GM21786 (cell line): Measurements from ENCODE around the gene FOXK1.
"Not testable (repeated sequence)": the region's sequence is repeated elsewhere in the genome, so short reads cannot be mapped to it uniquely, and the experiment has no call there.

ENCODE experiments used
- ATAC-seq: cut with Tn5 transposase; IDR thresholded peaks from one replicate; pipeline ENCODE4 v1.9.1; 2021; ENCODE audit not compliant: unreplicated experiment

The FOXK1 gene

DNA sequence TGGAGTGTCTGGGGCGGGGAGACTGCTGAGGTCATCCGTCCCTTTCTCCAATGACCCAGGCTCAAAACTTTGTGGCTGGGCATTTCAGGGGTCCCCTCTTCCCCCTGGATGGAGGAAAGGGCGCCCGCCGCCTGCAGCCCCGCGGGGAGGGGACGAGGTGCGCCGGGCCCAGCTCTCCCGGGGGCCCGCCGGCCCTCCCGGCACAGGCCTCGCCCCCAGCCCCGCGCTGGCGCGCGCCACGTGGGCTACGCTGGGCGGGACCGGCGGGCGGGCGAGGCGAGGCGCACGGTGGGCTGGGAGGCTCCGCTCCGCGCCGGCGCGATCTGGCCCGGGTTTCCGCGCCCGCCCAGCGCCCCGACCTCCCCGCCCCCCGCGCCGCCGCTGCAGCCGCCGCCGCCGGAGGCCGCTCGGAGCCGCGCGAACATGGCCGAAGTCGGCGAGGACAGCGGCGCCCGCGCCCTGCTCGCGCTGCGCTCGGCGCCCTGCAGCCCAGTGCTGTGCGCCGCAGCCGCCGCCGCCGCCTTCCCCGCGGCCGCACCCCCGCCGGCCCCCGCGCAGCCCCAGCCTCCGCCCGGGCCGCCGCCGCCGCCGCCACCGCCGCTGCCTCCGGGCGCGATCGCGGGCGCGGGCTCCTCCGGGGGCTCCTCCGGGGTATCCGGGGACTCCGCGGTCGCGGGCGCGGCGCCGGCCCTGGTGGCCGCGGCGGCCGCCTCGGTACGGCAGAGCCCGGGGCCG, at the start of gene FOXK1:
Gene FOXK1 (plus strand): TSS at position 410 of the 735 bp plus-strand sequence. CDS start 14 bp downstream, at position 424.
- peak; percentile 53 for ATAC-seq

DNA sequence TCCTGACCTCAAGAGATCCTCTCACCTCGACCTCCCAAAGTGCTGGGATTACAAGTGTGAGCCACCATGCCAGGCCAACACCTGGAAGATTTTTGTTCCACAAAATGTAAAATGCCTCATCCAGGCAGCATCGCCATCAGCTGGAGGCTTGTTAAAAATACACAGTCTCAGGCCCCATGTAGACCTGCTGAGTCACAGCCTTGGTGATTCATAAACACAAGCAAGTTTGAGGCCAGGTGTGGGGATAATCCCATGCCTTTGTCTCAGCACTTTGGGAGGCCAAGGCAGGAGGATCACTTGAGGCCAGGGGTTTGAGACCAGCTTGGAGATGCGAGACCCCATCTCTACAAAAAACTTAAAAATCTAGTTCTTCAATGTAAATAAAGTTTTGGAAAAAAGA, 49.1 kb upstream of the FOXK1 start:
- ATAC-seq, result no peak

DNA sequence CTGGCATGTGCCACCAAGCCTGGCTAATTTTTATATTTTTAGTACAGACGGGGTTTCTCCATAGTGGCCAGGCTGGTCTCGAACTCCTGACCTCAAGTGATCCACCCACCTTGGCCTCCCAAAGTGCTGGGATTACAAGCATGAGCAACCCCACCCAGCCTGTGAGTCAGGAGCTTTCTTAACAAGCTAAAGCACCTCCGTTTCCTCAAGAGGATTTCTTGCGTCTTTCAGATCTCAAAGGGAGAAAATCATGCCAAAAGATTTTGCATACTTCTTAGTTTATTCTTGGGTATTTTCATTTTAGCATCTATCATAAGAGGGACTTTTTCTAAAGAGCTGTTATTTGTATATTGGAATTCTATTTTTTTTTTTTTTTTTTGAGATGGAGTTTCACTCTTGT, 47.9 kb upstream of the FOXK1 start:
- ATAC-seq, result no peak

DNA sequence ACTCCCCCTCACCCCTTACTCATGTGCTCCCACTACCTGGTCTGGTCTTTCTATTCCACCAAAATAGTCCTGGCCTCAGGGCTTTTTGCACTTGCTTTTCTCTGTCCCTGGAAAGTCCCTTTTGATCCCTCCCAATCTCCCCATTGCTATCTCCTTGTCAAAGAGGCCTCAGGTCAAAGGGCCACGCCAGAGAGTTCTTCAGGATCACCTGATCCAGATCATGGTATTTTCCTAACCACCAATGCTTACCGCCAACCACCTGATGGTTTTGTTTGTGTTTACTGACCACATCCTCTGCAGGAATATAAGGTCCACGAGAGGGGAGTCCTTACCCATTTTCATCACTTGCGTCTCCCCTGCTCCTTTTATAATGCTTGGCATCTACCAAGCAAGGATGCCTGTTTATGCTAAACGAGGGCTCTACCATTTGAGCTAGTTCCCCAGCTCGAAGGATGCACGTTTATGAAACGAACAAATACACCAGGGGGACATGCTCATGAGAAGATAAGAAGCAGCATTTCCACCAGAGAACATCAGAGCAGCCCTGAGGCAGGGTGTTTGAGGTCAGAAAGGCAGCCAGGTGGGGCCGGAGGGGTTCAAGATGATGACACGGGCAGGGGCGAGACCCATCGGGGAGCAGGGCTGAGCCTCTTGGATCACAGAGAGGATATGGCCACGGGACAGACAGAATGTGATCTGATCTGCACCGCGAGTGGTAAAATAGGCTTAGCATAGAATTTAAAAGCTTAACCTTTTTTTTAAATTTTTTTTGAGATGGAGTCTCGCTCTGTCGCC, 43.1 kb upstream of the FOXK1 start:
- no peak for ATAC-seq

DNA sequence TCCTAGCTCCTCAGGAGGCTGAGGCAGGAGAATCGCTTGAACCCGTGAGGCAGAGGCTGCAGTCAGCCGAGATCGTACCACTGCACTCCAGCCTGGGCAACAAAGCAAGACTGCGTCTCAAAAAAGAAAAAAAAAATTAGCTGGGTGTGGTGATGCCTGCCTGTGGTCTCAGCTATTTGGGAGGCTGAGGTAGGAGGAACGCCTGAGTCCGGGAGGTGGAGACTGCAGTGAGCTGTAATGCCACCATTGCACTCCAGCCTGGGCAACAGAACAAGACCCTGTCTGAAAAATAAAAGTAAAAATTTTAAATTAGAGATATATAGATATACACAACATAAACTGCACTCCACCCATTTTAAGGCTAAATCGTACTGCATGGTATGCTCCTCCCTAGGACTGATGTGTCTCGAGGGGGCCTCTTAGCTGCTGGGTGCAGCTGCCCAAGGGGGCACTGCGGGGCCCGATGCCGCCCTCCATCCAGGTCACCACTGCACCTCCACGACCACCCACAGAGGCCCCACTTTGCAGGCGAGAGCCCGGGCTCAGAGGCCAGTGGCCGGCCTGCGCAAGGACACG, 40.9 kb upstream of the FOXK1 start:
- no peak for ATAC-seq

DNA sequence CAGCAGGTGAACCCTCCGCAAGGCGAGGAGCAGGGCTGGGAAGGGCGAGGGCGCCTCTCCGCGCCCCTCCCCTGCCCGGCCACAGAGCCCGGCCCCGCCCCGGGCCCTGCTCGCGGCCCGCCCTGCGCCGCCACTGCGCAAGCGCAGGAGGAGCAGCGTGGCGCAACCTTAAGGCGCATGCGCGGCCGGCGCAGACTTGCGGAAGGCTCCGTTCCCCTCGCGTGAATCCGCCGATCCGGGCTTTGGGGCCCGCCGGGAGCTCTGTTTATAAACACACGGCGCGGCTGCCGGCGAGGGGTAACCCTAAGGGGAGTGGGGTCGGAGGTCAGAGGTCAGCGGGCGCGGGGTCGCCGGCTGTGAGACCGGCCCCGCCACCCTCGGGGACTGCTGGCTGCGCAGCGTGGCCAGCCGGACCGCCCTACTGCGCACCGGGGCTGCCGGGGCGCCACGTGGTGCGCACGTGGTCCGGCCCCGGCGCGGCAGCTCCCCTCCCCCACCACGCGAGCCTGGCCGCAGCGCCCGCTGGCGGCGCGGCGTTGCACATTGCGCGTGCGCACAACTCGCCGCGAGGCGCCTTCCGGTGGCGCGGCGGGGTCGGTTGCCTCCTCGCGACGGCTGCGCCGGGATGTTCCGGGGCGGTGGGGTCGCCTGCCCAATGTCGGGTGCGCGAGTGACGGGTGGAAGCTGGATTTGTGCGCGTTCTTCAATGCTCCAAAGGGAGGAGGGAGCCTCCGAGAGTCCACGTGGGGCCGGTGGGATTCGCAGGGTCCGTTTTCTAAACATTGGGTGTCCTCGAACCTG, 40.2 kb upstream of the FOXK1 start:
- ATAC-seq, result peak; percentile 82

DNA sequence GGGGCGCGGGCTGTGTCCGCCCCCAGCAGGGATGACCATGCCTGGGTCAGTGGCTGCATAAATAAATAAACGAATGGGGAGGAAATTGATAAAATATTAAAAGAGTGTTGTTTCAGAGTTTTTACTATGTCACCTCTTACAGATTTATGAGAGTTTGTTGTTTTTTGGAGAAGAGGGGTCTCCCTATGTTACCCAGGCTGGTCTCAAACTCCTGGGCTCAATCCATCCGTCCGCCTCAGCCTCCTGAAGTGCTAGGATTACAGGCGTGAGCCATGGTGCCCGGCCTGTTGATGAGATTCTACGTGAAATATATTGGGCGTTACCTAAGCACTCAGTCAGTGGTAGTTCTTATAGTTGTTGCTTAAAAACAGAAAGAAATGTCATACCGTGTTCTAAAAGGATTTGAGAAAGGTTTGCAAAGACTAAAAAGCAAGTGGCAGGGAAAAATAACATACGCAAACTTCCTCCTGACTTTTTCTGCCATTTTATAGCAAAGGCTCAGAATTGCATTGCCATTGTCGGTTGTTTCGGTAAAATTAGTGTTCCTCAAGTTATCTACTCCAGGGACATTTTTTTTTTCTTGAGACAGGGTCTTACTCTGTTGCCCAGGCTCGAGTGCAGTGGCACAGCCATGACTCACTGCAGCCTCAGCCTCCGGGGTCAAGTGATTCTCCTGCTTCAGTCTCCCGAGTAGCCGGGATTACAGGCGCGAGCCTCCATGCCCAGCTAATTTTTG, 39.5 kb upstream of the FOXK1 start:
- no peak for ATAC-seq

DNA sequence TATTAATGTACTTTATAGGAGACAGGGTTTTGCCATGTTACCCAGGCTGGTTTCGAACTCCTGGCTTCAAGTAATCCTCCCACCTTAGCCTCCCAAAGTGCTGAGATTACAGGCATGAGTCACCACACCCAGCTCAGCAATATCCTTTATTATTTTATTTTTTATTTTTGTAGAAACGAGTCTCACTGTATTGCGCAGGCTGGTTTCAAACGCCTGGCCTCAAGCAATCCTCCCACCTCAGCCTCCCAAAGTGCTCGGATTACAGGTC, 39.0 kb upstream of the FOXK1 start:
- ATAC-seq, result not testable (repeated sequence)

DNA sequence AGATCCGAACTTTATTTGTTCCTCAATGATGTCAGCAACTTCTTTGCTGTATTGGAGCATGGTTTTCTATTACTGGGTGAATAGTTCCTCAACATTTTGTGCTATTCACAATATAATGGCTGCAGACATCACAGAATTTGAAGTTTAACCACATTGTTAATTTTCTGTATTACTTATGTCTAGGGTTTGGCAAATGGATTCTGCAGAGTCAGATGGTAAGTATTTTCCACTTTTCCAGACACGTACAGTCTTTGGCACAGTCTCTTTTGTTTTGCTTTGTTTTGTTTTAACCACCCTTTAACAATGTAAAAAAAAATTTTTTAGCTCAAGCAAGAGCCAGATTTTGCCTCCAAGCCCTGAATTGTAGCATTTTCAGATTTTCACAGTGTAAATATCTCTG, 36.8 kb upstream of the FOXK1 start:
- ATAC-seq, result no peak

DNA sequence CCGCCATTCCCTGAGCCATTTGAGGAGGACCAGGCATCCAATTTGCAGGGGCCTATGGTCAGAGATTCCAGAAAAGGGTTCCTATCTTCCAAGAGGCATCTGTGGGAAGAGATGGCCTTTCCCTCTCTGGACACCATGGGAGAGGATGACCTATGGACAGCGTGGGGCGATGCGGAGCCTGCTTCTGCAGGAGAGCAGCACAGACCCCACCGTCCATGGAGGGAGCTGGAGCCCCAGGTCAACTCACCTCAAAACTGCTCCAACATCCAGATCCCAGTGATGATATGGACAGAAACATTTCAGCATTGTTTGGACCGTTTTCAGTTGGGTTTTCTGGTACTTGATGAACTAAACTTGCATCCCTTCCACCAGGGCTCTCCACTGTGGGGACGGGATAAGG, 34.0 kb upstream of the FOXK1 start:
- no peak for ATAC-seq

DNA sequence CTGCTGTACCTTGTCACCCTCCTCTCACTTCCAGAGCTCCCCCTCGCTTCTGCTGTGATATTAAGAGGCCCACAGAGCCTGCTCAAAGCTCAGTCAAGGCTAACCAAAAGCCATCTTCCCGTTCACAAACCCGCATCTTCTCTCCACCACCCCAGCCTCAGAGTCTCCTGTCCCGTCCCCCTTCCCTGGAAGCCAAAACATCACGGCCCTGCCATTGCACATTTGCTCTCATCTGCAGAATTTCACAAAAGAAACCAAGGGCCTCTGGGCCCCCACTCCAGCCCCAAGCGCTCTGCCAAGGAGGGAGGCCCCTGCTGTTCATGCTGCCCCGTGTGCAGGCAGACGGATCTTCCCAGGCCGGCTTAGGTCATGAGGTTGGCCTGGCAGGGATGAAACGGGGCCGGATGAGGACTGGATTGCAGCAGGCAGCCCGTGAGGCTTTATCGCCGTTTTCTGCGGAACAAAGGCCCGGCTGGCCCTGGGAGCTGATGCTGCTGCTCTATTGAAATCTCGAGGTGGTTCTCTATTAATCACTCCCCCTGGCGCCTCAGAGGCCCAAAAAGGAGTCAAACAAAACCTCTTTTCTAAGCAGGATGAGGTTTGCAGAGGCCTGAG, 31.6 kb upstream of the FOXK1 start:
- ATAC-seq, result no peak

DNA sequence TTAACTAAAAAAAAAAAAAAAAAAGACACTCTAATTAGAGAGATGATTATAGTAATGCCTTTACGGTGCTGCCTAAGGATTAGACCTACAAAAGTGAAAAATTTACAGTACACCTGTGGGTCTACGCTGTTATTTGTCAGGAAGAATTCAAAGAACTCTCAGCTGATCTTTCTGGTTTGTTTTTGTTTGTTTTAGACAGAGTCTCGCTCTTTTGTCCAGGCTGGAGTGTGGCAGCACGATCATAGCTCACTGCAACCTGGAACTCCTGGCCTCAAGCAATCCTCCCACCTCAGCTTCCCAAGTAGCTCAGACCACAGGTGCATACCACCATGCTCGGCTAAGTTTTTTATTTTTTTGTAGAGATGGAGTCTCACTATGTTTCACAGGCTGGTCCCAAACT, 28.3 kb upstream of the FOXK1 start:
- ATAC-seq, result no peak

DNA sequence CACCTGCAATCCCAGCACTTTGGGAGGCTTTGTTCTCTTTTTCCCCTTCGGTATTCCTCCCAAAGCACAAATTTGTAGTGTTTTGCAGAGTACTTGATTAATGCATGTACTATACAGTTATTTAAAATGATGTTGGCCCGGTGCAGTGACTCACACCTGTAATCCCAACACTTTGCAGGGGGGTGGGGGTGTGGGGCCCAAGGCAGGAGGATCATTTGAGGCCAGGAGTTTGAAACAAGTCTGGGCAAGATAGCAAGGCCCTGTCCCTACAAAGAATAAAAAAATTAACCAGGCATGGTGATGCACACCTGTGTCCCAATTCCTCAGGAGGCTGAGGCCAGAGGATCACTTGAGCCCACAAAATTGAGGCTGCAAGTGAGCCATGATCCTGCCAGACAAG, 26.8 kb upstream of the FOXK1 start:
- no peak for ATAC-seq

DNA sequence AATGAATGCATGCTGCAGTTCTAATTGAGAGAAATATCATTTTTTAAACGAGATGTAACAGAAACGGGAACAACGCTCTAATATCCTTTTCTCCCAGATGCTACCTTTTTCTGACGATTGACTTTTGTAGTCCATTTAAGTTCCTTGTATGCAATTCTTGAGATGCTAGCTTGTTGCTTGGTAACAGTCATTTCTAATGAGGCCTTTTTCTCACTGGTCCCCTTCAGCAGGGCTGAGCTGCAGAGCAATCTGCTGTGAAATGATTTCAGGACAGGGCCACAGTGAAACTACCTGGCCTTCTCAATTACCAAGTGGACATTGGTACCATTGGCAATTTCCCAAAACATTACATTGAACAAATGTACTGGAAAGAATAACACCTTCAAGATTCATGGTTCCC, 26.2 kb upstream of the FOXK1 start:
- no peak for ATAC-seq

DNA sequence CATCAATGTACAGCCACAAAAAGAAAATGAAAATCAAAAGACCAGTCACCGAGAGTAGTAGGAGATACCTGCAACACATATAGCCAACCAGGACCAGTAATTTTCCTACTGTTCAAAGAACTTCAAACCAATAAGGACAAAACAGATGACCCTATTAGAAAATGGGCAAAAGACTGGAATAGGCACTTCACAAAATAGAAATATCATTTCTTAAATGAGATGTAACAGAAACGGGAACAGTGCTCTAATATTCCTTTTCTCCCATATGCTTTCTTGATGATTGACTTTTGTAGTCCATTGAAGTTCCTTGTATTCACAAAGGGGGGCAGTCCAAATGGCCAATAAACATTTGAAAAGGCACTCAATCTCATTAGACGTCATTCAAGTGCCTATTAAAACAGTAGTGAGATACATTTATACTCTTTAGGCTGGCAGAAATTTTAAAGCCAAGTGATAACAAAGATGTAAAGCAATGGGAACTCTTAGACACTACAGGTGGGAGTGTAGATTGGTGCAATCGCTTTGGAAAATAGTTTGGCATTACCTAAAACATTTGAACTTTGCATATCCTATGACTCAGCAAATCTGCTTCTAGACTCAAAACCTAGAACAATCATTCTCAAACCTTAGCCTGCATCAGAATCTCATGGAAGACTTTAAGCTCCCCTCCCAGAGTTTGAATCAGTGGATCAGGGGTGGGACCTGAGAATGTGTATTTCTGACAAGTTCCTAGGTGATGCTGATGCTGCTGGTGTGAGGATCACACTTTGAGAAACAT, 24.3 kb upstream of the FOXK1 start:
- ATAC-seq, result no peak

DNA sequence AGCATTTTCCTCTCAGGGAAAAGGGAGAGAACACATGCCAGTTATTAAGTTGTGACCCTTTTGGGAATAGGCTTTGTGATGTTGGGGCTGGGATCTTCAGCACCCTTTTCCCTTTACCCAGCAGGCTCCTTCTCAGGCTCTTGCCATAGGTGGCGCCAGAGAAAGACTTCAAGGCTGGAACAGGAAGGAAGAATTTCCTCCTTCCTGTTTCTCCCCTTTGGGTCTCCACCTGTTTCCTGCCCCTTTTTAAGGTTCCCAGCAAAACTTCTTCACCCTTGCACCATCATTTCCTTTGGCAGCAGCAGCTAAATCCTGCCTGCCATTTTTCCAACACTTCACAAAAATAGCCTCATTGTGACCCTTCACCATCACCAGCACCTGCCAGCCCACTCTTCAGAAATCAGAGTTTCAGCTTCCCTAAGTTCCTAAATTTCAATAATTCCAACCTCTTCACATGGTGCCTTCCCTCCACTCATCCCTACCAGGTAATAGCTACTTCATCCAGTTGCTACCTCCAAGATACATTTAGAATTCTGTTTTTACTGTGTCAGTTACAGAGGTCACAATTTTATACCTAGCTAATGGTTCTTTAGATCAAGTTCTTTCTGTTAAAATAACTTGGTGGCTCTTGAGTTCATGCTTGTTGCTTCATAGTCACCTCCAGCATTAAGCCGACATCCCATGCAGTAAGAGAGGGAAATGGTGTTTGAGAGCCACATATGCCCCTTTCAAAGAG, 22.4 kb upstream of the FOXK1 start:
- ATAC-seq, result no peak

DNA sequence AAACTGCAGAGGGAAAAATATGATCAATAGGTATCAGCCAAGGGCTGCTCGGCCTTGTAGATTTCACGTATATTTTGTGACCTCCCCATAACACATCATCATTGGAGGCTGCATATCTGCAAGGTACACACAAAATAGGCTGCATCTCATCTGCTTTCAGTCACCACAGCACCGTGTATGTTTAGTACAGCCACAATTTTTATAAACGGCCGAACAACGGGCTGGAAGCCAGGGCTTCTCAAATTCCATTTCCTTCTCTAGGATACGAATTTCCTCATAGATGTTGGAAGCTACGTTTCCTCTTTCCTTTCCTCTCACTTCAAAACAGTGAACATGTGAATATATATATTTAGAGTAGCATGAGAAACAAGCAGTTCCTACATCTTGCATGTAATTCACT, 20.2 kb upstream of the FOXK1 start:
- ATAC-seq, result no peak

DNA sequence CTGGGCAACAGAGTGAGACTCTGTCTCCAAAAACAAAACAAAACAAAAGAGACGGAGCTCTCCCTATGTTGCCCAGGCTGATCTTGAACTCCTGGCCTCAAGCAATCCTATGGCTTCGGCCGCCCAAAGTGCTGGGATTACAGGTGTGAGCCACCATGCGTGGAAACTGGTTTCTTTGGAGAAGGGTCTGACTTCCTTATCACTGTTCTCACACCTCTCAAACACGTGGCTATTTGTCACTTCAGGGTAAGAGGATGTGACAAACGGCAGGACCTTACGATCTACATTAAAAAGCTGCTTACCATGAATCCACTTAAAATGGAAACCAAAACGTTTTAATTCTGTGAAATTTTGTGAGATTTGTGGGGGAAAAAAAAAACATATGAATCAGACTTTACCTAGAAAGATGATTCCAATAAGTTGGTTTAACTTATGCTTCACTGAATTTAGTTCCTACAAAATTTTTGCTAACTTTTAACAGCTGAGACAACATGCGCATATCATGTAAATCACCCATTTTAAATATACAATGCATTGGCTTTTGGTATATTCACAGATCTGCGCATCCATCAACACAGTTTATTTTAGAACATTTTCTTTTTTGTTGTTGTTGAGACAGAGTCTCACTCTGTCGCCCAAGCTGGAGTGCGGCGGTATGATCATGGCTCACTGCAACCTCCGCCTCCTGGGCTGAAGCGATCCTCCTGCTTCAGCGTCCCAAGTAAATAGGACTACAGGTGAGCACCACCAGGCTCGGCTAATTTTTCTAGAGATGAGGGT, 18.7 kb upstream of the FOXK1 start:
- no peak for ATAC-seq
